Stimulated activated CD8-positive, alpha-beta memory T cell treated with anti-CD3 and anti-CD28 coated beads, Interleukin-15, amount 100 ng/mL, for 24 hours (primary cell): Measurements from ENCODE around the gene ZNG1F.
"Not testable (repeated sequence)": the region's sequence is repeated elsewhere in the genome, so short reads cannot be mapped to it uniquely, and the experiment has no call there.

ENCODE experiments used
- DNase-seq: peaks from one replicate; pipeline ENCODE4 v3.0.0-alpha.2; 2020; ENCODE audit warnings: low read depth

The ZNG1F gene

DNA sequence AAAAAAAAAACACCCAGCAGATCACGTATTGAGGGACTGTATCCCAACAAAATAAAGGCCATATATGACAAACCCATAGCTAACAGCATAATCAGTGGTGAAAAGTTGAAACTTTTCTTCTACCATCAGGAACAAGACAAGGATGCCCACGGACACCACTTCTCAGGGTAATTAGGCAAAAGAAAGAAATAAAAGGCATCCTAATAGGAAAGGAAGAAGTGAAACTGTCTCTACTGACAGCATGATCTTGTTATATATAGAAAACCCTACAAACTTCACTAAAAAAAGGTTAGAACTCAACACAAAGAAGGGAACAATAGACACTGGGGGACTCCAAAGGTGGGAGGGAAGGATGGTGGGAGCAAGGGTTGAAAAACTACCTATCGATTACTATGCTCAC lies 102.9 kb downstream of the ZNG1F start:
- not testable (repeated sequence) for DNase-seq

DNA sequence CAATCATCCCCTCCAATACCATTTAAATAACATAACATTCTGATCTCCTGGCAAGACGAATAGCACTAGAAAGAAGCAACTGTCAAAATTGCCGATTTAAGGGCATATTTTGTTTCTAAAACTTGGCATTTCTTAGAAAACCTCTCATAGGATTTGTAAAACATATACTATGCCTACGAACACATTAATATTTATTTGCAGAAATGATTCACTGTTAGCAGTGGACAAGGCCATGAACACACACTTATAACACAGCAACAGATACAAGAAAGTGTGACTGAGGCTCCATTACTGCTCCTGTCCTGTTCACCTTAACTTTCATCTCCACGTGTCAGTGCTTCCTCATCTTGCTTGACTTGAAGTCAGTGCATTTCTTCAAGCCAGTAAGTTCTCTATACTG lies 106.8 kb downstream of the ZNG1F start:
- DNase-seq = not testable (repeated sequence)
